Measurements from ENCODE around the gene ADAMTS17.

ADAMTS17 gene

GRCh38 chr15:100309109-100310040 is 32.4 kb downstream of the ADAMTS17 start:
- no peak for DNase-seq (ENCODE audit: low spot score)

- DNase-seq (ENCODE audit: low spot score) = no peak
Observed at GRCh38 chr15:100308608-100309007, 33.2 kb downstream of the ADAMTS17 start.

- no peak for DNase-seq (ENCODE audit: low spot score)
Observed at GRCh38 chr15:100308213-100308600, 33.6 kb downstream of the ADAMTS17 start.

GRCh38 chr15:100307241-100308212 is 34.2 kb downstream of the ADAMTS17 start:
- no peak for DNase-seq (ENCODE audit: low spot score)

- DNase-seq (ENCODE audit: low spot score) = no peak
Observed at GRCh38 chr15:100306098-100306497, 35.7 kb downstream of the ADAMTS17 start.

GRCh38 chr15:100301910-100302431 is 39.8 kb downstream of the ADAMTS17 start:
- DNase-seq (ENCODE audit: low spot score) = no peak

- DNase-seq (ENCODE audit: low spot score) = no peak
Observed at GRCh38 chr15:100298257-100298656, 43.5 kb downstream of the ADAMTS17 start.

- no peak for DNase-seq (ENCODE audit: low spot score)
Observed at GRCh38 chr15:100297812-100298211, 44.0 kb downstream of the ADAMTS17 start.

GRCh38 chr15:100295939-100296565 is 45.7 kb downstream of the ADAMTS17 start:
- DNase-seq (ENCODE audit: low spot score) = no peak

- no peak for DNase-seq (ENCODE audit: low spot score)
Observed at GRCh38 chr15:100292010-100292409, 49.8 kb downstream of the ADAMTS17 start.

- DNase-seq (ENCODE audit: low spot score) = no peak
Observed at GRCh38 chr15:100291106-100291505, 50.7 kb downstream of the ADAMTS17 start.

GRCh38 chr15:100285641-100286295 is 56.0 kb downstream of the ADAMTS17 start:
- DNase-seq (ENCODE audit: low spot score) = no peak

- no peak for DNase-seq (ENCODE audit: low spot score)
Observed at GRCh38 chr15:100284701-100285100, 57.1 kb downstream of the ADAMTS17 start.

GRCh38 chr15:100284191-100284590 is 57.6 kb downstream of the ADAMTS17 start:
- DNase-seq (ENCODE audit: low spot score) = no peak

- DNase-seq (ENCODE audit: low spot score) = no peak
Observed at GRCh38 chr15:100281096-100281917, 60.5 kb downstream of the ADAMTS17 start.

- no peak for DNase-seq (ENCODE audit: low spot score)
Observed at GRCh38 chr15:100279849-100280248, 61.9 kb downstream of the ADAMTS17 start.

- DNase-seq (ENCODE audit: low spot score) = no peak
Observed at GRCh38 chr15:100279446-100279845, 62.3 kb downstream of the ADAMTS17 start.

GRCh38 chr15:100278596-100279380 is 63.0 kb downstream of the ADAMTS17 start:
- no peak for DNase-seq (ENCODE audit: low spot score)

- no peak for DNase-seq (ENCODE audit: low spot score)
Observed at GRCh38 chr15:100277087-100277855, 64.5 kb downstream of the ADAMTS17 start.

Data from COLO829 (cell line).